Stimulated activated CD8-positive, alpha-beta memory T cell treated with anti-CD3 and anti-CD28 coated beads, Interleukin-7, amount 100 ng/mL, for 4 hours (primary cell): ENCODE measurements around the gene ITGB2.
"Not testable (repeated sequence)": the region's sequence is repeated elsewhere in the genome, so short reads cannot be mapped to it uniquely, and the experiment has no call there.

Experiments used
- DNase-seq, 2 donors: peaks; one replicate each; pipeline ENCODE4 v3.0.0-alpha.2; 2020; ENCODE audit warnings: low read depth in 2 of 2

Gene ITGB2

DNA sequence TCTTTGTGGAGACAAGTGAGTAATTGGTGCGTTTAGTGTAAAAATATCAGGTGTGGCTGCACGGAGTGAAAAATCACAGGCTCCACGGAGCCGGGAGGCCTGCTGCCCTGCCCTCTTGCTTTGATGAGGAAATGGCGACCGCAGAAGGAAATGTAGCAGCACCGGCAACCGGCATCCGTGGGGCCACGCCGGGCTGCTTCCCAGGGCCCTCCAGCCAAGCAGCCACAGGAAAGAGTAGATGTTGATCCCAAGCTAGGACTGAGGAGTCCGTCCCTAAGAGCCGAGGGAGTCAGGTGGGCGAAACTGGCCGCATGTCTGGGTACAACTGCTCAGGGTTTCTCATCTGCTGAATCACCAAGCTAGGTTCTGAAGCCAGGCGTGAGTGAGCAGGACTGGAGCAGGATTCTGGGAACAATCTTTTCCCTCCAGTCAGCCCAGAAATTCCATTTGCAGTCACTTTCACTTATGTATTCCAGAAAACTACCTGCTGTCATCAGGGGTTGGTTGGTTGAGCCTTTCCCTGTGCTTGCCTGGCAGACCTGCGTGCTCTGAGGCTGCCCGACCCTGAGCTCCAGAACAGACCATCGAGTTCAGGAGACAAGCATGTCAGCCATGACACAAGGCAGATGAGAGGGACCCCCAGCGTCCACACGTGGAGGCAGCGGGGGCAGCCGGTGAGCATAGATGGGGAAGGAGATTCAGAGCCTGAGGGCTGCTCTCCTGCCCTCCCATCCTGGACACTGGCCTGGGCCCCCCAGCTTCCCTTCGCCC is 5.8 kb upstream of the ITGB2 start:
- DNase-seq, result no peak

DNA sequence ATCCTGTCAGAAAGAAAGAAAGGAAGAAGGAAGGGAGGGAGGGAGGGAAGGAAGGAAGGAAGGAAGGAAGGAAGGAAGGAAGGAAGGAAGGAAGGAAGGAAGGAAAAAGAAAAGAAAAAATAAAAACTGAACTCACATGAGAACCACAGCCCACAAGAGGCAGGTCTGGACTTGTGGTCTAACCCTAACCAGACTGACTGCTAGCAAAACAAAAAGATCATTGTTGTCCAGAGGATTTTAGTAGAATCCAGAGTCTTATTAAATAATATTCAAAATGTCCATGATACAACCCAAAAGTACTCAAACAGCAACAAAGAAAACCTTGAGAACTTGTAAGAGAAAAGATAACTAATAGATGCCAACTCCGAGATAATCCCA is 4.7 kb upstream of the ITGB2 start:
- no peak for DNase-seq

DNA sequence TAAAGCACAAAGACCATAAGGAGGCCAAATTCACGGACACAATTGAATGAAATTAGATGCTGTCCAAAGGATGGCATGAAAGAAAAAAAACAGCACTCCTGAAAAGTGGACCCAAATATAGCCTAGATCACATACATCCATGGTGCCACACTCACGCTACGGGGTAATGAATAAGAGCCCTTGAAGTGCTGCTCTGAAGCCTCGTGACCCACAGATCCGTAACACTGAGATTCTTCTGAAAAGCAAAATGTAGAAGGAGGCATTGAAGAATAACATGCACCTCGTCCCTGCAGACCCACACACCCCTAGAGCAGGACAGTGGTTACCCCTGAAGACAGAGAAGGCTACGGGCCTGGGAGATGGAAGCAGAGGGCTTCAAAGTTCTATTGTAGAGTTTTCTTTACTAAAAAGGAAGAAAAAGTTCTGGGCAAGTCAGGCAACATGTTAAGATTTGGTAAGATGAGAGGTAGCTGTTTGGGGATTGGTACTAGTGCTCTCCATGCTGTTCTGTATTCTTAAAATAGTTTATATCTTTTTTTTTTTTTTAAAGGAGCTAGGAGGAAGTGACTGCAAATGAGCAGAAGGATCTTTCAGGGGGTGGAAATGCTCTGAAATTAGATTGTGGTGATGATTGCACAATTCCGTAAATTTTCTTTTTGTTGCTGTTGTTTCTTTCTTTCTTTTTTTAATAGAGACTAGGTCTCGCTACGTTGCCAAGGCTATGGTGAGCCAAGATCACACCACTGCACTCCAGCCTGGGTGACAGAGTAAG is 4.1 kb upstream of the ITGB2 start:
- no peak for DNase-seq

GRCh38 chr21:44923480-44924084 is 2.9 kb upstream of the ITGB2 start:
- DNase-seq, result no peak

GRCh38 chr21:44921928-44922327 is 1.2 kb upstream of the ITGB2 start:
- DNase-seq, result no peak

GRCh38 chr21:44919913-44920693 is 596 bp downstream of the ITGB2 start:
- DNase-seq, result no peak

- DNase-seq, result no peak
Observed at GRCh38 chr21:44919111-44919912, 1.4 kb downstream of the ITGB2 start.

DNA sequence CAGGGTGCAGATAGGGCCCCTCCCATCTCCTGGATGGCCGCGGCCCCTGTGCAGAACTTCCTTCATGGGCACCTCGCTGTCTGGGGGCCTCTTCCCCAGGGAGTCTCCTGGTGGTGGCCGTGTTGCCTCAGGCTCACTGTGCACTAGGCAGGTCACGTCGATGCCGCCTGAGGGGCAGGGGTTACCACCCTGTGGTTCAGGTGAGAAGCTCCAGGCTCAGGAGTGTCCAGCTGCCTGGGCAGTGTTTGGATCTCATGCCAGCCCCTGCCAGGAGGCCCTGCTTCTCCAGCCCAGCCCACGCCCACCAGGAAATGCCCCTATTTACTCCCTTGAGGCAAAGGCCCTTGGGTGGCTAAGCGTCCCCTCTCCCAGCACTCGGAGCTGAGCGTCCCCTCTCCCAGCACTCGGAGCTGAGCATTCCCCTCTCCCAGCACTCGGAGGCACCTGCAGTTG is 2.1 kb downstream of the ITGB2 start:
- no peak for DNase-seq

DNA sequence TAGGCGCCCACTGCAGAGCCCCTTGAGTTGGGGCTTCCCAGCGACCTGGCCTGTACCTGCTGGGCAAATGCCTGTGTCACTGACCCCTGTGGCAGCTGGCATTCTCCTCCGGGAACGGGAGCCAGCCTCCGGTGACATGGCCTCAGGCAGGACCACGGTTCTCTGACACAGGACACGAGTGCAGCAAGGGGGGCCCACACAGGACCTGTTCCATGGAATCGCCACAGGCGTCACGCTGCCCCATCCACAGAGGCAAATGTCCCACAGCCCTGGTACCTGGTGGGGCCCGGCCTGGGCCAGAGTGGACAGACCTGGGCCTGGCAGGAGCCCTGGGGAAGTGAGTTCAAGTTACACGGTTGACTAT is 2.6 kb downstream of the ITGB2 start:
- DNase-seq, result no peak

GRCh38 chr21:44917446-44918106 is 3.1 kb downstream of the ITGB2 start:
- no peak for DNase-seq

DNA sequence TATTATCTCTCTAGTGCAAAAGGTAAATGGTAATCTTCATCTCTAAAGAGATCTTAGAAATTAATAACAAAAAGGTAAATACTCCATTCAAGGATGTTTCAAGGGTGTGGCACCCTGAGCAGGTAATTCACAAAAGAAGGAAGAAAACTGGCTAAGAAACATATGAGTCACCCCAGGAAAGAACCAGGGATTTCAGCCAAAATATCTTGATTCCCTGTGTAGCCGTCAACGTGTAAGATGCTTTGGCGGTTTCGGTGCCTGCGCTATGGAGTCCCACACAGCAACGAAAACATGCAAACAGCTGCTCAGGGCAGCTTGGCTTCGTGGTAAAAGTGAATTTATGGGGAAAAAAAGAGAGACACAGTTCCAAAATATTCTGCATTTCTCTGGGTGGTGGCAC is 3.7 kb downstream of the ITGB2 start:
- DNase-seq, result no peak

DNA sequence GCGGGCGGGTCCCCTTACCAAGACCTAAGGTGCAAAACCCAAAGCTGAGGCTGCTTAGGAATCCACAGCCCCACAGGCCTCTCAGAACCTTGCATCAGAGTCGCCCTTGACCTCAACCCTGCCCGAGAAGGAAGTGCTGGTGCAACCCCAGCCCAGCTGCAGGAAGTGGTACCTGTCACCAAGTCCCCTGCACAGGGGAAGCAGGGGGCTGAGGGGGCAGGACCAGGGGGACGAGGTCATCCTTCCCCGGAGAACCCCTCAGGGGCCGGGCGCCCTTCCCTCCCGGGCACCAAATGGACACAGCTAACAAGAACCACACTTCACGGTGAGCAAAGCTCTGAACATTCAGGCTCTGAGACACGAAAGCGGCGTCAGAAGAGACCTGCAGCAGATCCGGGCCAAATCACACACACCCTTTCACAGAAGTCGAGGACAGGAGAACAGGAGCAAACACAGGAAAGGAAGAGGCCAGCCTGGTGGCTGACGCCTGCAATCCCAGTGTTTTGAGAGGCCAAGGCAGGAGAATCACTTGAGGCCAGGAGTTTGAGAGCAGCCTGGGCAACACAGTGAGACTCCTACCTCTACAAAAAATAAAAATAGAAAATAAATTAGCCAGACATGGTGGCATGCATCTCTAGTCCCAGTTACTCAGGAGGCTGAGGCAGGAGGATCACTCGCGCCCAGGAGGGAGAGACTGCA is 6.4 kb downstream of the ITGB2 start:
- DNase-seq, result peak in 1 of 2 donors; percentile 62

DNA sequence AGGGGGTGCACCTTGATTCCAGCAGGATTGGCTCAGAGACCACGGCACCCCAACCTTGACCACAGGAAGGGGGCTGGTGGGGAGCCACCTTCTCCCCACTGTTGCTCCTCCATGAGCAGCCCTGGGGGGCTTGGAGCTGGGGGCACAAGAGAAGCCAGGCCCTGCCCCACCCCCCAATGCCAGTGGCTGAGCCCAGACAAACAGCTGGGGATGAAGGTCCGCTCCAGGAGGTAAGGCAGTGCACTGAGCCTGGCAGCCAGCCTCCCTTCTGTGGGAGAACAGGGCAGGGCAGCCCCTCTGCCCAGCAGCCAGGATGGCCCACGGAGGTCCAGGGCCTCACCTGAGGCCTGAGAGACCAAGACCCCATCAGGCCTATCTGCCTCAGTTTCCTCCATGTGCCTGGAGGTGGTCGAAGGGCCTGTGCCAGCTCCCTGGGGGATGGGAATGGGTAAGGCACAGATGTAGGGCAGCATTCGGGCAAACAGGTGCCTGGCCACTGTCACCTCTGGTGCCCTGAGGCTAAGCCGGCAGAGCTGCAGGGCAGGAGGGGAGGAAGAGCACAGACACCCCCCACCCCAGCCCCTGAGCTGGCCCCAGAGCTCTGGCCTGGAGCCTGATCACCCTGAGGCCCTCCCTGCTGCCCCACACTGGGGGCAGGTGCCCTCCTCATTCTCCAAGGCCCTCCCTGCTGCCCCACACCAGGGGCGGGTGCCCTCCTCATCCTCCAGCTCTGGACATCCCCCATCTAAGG is 7.1 kb downstream of the ITGB2 start:
- DNase-seq, result no peak

- not testable (repeated sequence) for DNase-seq
Observed at GRCh38 chr21:44912506-44913412, 7.9 kb downstream of the ITGB2 start.

DNA sequence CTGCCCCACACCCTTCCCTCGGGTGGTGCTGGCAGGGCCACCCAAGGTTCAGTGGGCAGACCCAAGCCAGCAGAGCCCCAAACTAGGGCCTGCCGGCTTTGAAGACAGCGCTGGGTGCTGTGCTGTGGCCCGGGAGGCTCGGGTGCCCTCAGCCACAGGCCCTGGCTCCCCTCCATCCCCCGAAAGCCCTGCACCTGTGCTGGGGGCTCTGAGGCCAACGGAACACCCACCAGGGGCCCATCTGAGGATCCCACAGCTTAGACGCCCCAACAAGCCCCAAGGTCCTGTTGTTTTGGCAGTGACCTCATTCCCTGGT is 8.6 kb downstream of the ITGB2 start:
- no peak for DNase-seq

GRCh38 chr21:44911384-44912157 is 9.1 kb downstream of the ITGB2 start:
- DNase-seq, result no peak

- no peak for DNase-seq
Observed at GRCh38 chr21:44911068-44911383, 9.7 kb downstream of the ITGB2 start.
